Endothelial cell of umbilical vein (primary cell): ENCODE data around the gene UBAP2L. TPM values are rescaled to one million over a fixed set of nuclear protein-coding genes. Genes with fewer than 3 reads are reported as not detected.
A peak's percentile ranks its signal among the peaks of the same experiment; 100 is the strongest.

Experiments
- BruUV-seq: library from RNA; stranded (reverse); fragments of 400-500 nt; replicated peaks from 2 replicates; lab custom pipeline; 2021; lab: Mats Ljungman, UMichigan
- CTCF ChIA-PET: fragments of 300-600, 350-600 bp; sonication (Branson Sonifier 250); formaldehyde crosslinking; loops from one replicate; lab custom pipeline; 2021; ENCODE audit warnings: antibody characterized with exemption, inconsistent platforms; lab: Charles Lee
- POLR2A ChIA-PET: fragments of 300-600, 350-600 bp; sonication (Branson Sonifier 250); formaldehyde crosslinking; loops from one replicate; lab custom pipeline; 2021; ENCODE audit warnings: antibody characterized with exemption, inconsistent platforms; lab: Charles Lee
- DNase-seq: peaks from one replicate; pipeline ENCODE4 v3.0.0-alpha.2; 2011; ENCODE audit warnings: low read depth, low spot score
- FAIRE-seq: peaks from 2 replicates; lab custom pipeline; 2011; peaks lifted over from hg19 to GRCh38; lab: Jason Lieb, UNC
- H2AFZ ChIP-seq: 2 replicates; pipeline ENCODE4 v1.6.0; 2012; ENCODE audit warnings: low read depth, low read length, control low read depth, inconsistent platforms
- H3K27ac ChIP-seq: 2 replicates; pipeline ENCODE4 v1.5.1; 2011; ENCODE audit warnings: low read depth, mild to moderate bottlenecking, control low read depth, low read length, moderate library complexity; ENCODE audit not compliant: insufficient read depth
- H3K27me3 ChIP-seq, 2 experiments: 2 replicates each; pipeline versions ENCODE4 v1.6.0 to v1.6.1; 2011; ENCODE audit warnings: low read length in 2 of 2, mixed read lengths in 1 of 2; ENCODE audit not compliant: control insufficient read depth in 2 of 2, insufficient read depth in 2 of 2
- H3K36me3 ChIP-seq, 2 experiments: 2 replicates in 1 of 2; 3 replicates in 1 of 2; pipeline ENCODE4 v1.5.1; 2011; ENCODE audit warnings: low read length in 2 of 2, mild to moderate bottlenecking in 1 of 2, moderate library complexity in 1 of 2; ENCODE audit not compliant: control insufficient read depth in 2 of 2, insufficient read depth in 2 of 2; ENCODE audit errors: extremely low read depth in 1 of 2
- H3K4me1 ChIP-seq: 3 replicates; pipeline ENCODE4 v1.5.1; 2011; ENCODE audit warnings: mild to moderate bottlenecking, low read length; ENCODE audit not compliant: control insufficient read depth, insufficient read depth; ENCODE audit errors: extremely low read depth
- H3K4me2 ChIP-seq: 2 replicates; pipeline ENCODE4 v1.6.1; 2011; ENCODE audit warnings: low read length, control low read depth, mixed read lengths; ENCODE audit not compliant: insufficient read depth
- H3K4me3 ChIP-seq, 3 experiments: fragments of 200-600 bp in 1 of 3; sonication (generic), shearing (Covaris generic) in 1 of 3; replicated peaks in 1 of 3; 2 replicates each; pipeline ENCODE4 v1.5.1; 2011 to 2016; ENCODE audit warnings: control low read depth in 3 of 3, low read length in 3 of 3, mild to moderate bottlenecking in 2 of 3, inconsistent platforms in 1 of 3, low read depth in 1 of 3, moderate library complexity in 1 of 3; ENCODE audit not compliant: insufficient read depth in 1 of 3
- H3K79me2 ChIP-seq: 2 replicates; pipeline ENCODE4 v1.6.0; 2012; ENCODE audit warnings: low read length, inconsistent platforms; ENCODE audit not compliant: control insufficient read depth, insufficient read depth
- H3K9ac ChIP-seq: replicated peaks from 2 replicates; pipeline ENCODE3; 2011; ENCODE audit warnings: low read length, control low read depth; ENCODE audit not compliant: insufficient read depth; ENCODE audit errors: extremely low read depth
- H3K9me1 ChIP-seq: replicated peaks from 3 replicates; pipeline ENCODE4 v1.6.0; 2011; ENCODE audit warnings: mild to moderate bottlenecking, low read length; ENCODE audit not compliant: control insufficient read depth, insufficient read depth; ENCODE audit errors: extremely low read depth
- H3K9me3 ChIP-seq: replicated peaks from 2 replicates; pipeline ENCODE4 v1.5.1; 2012; ENCODE audit warnings: low read length, inconsistent platforms; ENCODE audit not compliant: control insufficient read depth, insufficient read depth
- H4K20me1 ChIP-seq: replicated peaks from 2 replicates; pipeline ENCODE3; 2011; ENCODE audit warnings: mild to moderate bottlenecking, low read length; ENCODE audit not compliant: control insufficient read depth, insufficient read depth; ENCODE audit errors: extremely low read depth
- FOS ChIP-seq: IDR thresholded peaks from 2 replicates; pipeline ENCODE4 v1.6.1; 2011; ENCODE audit warnings: mild to moderate bottlenecking, low read length, moderate library complexity, borderline replicate concordance; ENCODE audit not compliant: insufficient read depth
- GATA2 ChIP-seq: IDR thresholded peaks from 2 replicates; pipeline ENCODE4 v1.7.0; 2011; ENCODE audit warnings: low read depth, mild to moderate bottlenecking, moderate library complexity, mixed read lengths, low read length; ENCODE audit not compliant: insufficient read length, insufficient read depth
- JUN ChIP-seq: IDR thresholded peaks from 2 replicates; pipeline ENCODE4 v1.6.1; 2011; ENCODE audit warnings: borderline replicate concordance, low read depth; ENCODE audit not compliant: insufficient read length, insufficient read depth
- MYC ChIP-seq: IDR thresholded peaks from one replicate; pipeline ENCODE4 v1.6.1; 2011; ENCODE audit warnings: mild to moderate bottlenecking, low read depth, low read length
- POLR2AphosphoS5 ChIP-seq: IDR thresholded peaks from 2 replicates; pipeline ENCODE4 v1.6.1; 2012; ENCODE audit warnings: low read depth, mild to moderate bottlenecking, control low read depth, low read length, moderate library complexity; ENCODE audit not compliant: insufficient read depth
- dilution Hi-C: fragments of 300-500 bp; cut with MboI; formaldehyde crosslinking; loops from one replicate; pipeline ENCODE4 v1.15.0; 2019; ENCODE audit warnings: low sequenced_read_pairs; ENCODE audit not compliant: extremely low pct_ligation_motif_present
- intact Hi-C: fragments of 100-400 bp; cut with micrococcal nuclease; formaldehyde crosslinking; loops from one replicate; pipeline ENCODE4 v1.10.0; 2022
- microRNA counts: library from miRNA; unstranded; fragments of <30 nt; microRNA quantifications from one replicate; lab custom pipeline; 2016
- microRNA-seq: library from miRNA; unstranded; fragments of <30 nt; microRNA quantifications from one replicate; pipeline ENCODE4 v1.2.0, GENCODE V29; 2021; ENCODE audit warnings: borderline number of aligned reads, borderline replicate concordance
- polyA plus RNA-seq, 4 experiments: library from polyadenylated mRNA; depleted of rRNA in 3 of 4; stranded (reverse) in 3 of 4; unstranded in 1 of 4; fragments of >200 nt; gene quantifications; 2 replicates each; pipeline versions ENCODE4 v1.2.1 to v1.2.3, GENCODE V29; 2011 to 2012; ENCODE audit warnings: missing spikeins in 1 of 4
- small RNA-seq: library from RNA; depleted of rRNA; stranded (forward); fragments of <200 nt; gene quantifications from one replicate; pipeline ENCODE3, GENCODE V24; 2012; ENCODE audit warnings: low replicate concordance, low read depth; ENCODE audit not compliant: insufficient read depth, insufficient read length
- total RNA-seq: library from RNA; stranded (reverse); gene quantifications from 2 replicates; pipeline ENCODE4 v1.2.3, GENCODE V29; 2021
- TF ChIP-seq, protein P1 (sequence below): IDR thresholded peaks from 2 replicates; pipeline ENCODE4 v1.6.1; 2011; ENCODE audit not compliant: insufficient read depth, insufficient read length
- TF ChIP-seq, protein P2 (sequence below), 2 donors: IDR thresholded peaks; 1 replicate in 1 of 2; 2 replicates in 1 of 2; pipeline ENCODE4 v1.5.1; 2011; ENCODE audit warnings: low read length in 2 of 2, mild to moderate bottlenecking in 2 of 2, moderate library complexity in 2 of 2, control low read depth in 1 of 2, inconsistent platforms in 1 of 2, low read depth in 1 of 2; ENCODE audit not compliant: insufficient read depth in 1 of 2; ENCODE audit errors: extremely low read depth in 1 of 2

The UBAP2L gene
- total and polyA plus RNA-seq, 2 donors (not counting 3 experiments of a cell fraction or from before 2014, with no cell fraction given), result 229 to 280 TPM

DNA sequence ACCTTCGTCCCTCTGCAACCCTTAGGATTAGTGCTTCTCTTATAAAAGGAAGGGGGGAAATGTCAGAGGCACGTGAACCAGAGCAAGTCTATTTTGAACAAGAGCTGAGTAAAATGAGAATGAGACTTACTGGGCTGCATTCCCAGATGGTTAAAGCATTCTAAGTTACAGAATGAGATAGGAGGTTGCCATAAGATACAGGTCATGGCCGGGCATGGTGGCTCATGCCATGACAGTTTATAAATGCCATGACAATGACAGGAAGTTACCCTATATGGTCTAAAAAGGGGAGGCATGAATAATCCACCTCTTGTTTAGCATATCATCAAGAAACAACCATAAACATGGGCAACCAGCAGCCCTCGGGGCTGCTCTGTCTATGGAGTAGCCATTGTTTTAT lies 97.6 kb downstream of the UBAP2L start:
- no TSS peak for BruUV-seq
- ChIA-PET POLR2A (no interaction called here), CTCF (interaction anchor here (1.5 to 2.9 kb wide), 3 partner anchors 10 to 43 kb away, joined by 3 to 11 read pairs (median 4); no protein-coding TSS in a partner anchor)
- Histone ChIP-seq H3K4me3 (no peak overlapping the region), H3K27ac (no peak overlapping the region), H3K4me2 (no peak overlapping the region), H4K20me1 (no peaks in the 10 kb centered on the region), H3K9me3 (no peaks in the 10 kb centered on the region), H3K27me3 (peaks cover 0 to 8% of the 10 kb centered on the region in 2 experiments), H3K4me1 (no peaks in the 10 kb centered on the region), H3K36me3 (no peaks in the 10 kb centered on the region), H3K9ac (no peak overlapping the region), H3K9me1 (no peaks in the 10 kb centered on the region), H2AFZ (no peak overlapping the region), H3K79me2 (no peaks in the 10 kb centered on the region)
- intact Hi-C loops (no loop called here), dilution Hi-C loops (no loop called here)
- DNase-seq (no peak), FAIRE-seq (no peak)
- TF ChIP-seq JUN (no peak), GATA2 (no peak), FOS (no peak), POLR2AphosphoS5 (no peak), MYC (no peak)
- TF ChIP-seq, protein P1, sequence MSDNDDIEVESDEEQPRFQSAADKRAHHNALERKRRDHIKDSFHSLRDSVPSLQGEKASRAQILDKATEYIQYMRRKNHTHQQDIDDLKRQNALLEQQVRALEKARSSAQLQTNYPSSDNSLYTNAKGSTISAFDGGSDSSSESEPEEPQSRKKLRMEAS, result no peak
- TF ChIP-seq, protein P2, sequence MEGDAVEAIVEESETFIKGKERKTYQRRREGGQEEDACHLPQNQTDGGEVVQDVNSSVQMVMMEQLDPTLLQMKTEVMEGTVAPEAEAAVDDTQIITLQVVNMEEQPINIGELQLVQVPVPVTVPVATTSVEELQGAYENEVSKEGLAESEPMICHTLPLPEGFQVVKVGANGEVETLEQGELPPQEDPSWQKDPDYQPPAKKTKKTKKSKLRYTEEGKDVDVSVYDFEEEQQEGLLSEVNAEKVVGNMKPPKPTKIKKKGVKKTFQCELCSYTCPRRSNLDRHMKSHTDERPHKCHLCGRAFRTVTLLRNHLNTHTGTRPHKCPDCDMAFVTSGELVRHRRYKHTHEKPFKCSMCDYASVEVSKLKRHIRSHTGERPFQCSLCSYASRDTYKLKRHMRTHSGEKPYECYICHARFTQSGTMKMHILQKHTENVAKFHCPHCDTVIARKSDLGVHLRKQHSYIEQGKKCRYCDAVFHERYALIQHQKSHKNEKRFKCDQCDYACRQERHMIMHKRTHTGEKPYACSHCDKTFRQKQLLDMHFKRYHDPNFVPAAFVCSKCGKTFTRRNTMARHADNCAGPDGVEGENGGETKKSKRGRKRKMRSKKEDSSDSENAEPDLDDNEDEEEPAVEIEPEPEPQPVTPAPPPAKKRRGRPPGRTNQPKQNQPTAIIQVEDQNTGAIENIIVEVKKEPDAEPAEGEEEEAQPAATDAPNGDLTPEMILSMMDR (IDR thresholded peaks at IDR 0.05; ENCODE audit: extremely low read depth in 1 of 2, insufficient read depth in 1 of 2, low read depth in 1 of 2, low read length in 2 of 2), result no peak

MicroRNAs encoded within 50 kb of the gene (microRNA counts, 767-probe panel; counts per million panel counts)
- 723 counts per million, percentile 96 among the panel's probes with 10 or more counts for microRNA hsa-miR-190b (lab: Ali Mortazavi, UCI)

Small RNA genes lying within 50 kb of the gene (microRNA-seq; reads per million reads assigned to microRNA genes)
- 5.8 reads per million, percentile 15 among the genes with 10 or more reads in this experiment for gene MIR190B

Small RNA genes lying within 50 kb of the gene (small RNA-seq; reads per million reads assigned to genes)
- not detected for gene MIR190B
- gene RF00273, result not detected
- not detected for gene RNU6-121P
- gene RNU6-239P, result not detected
- gene SNORA58B, result not detected

Other genes with a start within 250 kb of the UBAP2L start
- gene JTB, start 243.3 kb upstream of the UBAP2L start, total RNA-seq, result 89.0 and 90.2 TPM in 2 replicates
- gene JTB, start 243.3 kb upstream of the UBAP2L start, polyA plus RNA-seq, result 144 and 149 TPM in 2 replicates
- 124 and 135 TPM in 2 replicates for gene RAB13, start 234.6 kb upstream of the UBAP2L start, total RNA-seq
- gene RAB13, start 234.6 kb upstream of the UBAP2L start, polyA plus RNA-seq, result 54.6 and 76.0 TPM in 2 replicates
- 1,120 and 1,234 TPM in 2 replicates for gene RPS27, start 230.2 kb upstream of the UBAP2L start, total RNA-seq
- gene RPS27, start 230.2 kb upstream of the UBAP2L start, polyA plus RNA-seq, result 1,521 and 1,700 TPM in 2 replicates
- 0.07 TPM in 1 of 2 replicates, not detected in the other for gene NUP210L, start 65.9 kb upstream of the UBAP2L start, total RNA-seq
- 0.01 TPM in 1 of 2 replicates, not detected in the other for gene NUP210L, start 65.9 kb upstream of the UBAP2L start, polyA plus RNA-seq
- 924 and 927 TPM in 2 replicates for gene TPM3, start 28.9 kb upstream of the UBAP2L start, total RNA-seq
- 318 and 395 TPM in 2 replicates for gene TPM3, start 28.9 kb upstream of the UBAP2L start, polyA plus RNA-seq
- not detected in 2 replicates for gene CFAP141, start 14.6 kb upstream of the UBAP2L start, total RNA-seq
- gene CFAP141, start 14.6 kb upstream of the UBAP2L start, polyA plus RNA-seq, result not detected in 2 replicates
- 69.1 and 78.4 TPM in 2 replicates for gene HAX1, start 51.7 kb downstream of the UBAP2L start, total RNA-seq
- 95.3 and 101 TPM in 2 replicates for gene HAX1, start 51.7 kb downstream of the UBAP2L start, polyA plus RNA-seq
- gene AQP10, start 100.1 kb downstream of the UBAP2L start, total RNA-seq, result not detected in 2 replicates
- 0.08 TPM in 1 of 2 replicates, not detected in the other for gene AQP10, start 100.1 kb downstream of the UBAP2L start, polyA plus RNA-seq
- gene ATP8B2, start 104.6 kb downstream of the UBAP2L start, total RNA-seq, result 60.0 and 64.7 TPM in 2 replicates
- 72.8 and 86.0 TPM in 2 replicates for gene ATP8B2, start 104.6 kb downstream of the UBAP2L start, polyA plus RNA-seq
- 3.3 and 4.8 TPM in 2 replicates for gene IL6R, start 184.4 kb downstream of the UBAP2L start, total RNA-seq
- 4.2 and 5.1 TPM in 2 replicates for gene IL6R, start 184.4 kb downstream of the UBAP2L start, polyA plus RNA-seq